Endodermal cell (in vitro differentiated cells): ENCODE results near the gene CWC27. TPM values are rescaled to one million over a fixed set of nuclear protein-coding genes. Genes with fewer than 3 reads are reported as not detected.
"Not testable (repeated sequence)": the region's sequence is repeated elsewhere in the genome, so short reads cannot be mapped to it uniquely, and the experiment has no call there.

Source experiments
- DNase-seq: peaks from one replicate; pipeline ENCODE4 v3.0.0-alpha.2; 2017
- H3K27ac ChIP-seq: 2 replicates; pipeline ENCODE4 v1.5.1; 2013; ENCODE audit warnings: mild to moderate bottlenecking, low read depth, low read length, moderate library complexity
- H3K27me3 ChIP-seq: 2 replicates; pipeline ENCODE4 v1.6.1; 2013; ENCODE audit warnings: mild to moderate bottlenecking, low read length, moderate library complexity; ENCODE audit not compliant: insufficient read depth, control insufficient read depth, poor library complexity, severe bottlenecking
- H3K36me3 ChIP-seq: 2 replicates; pipeline ENCODE4 v1.7.0; 2013; ENCODE audit warnings: mild to moderate bottlenecking, low read length, moderate library complexity; ENCODE audit not compliant: control insufficient read depth, insufficient read depth
- H3K4me1 ChIP-seq: one replicate; pipeline ENCODE4 v1.7.0; 2013; ENCODE audit warnings: low read length; ENCODE audit not compliant: control insufficient read depth, insufficient read depth
- H3K4me3 ChIP-seq: 2 replicates; pipeline ENCODE4 v1.5.1; 2013; ENCODE audit warnings: mild to moderate bottlenecking, low read length, moderate library complexity
- H3K9ac ChIP-seq: 2 replicates; pipeline ENCODE4 v1.6.1; 2013; ENCODE audit warnings: mild to moderate bottlenecking, low read length, moderate library complexity; ENCODE audit not compliant: poor library complexity, severe bottlenecking; ENCODE audit errors: extremely low read depth
- H3K9me3 ChIP-seq: 2 replicates; pipeline ENCODE4 v1.6.1; 2013; ENCODE audit warnings: mild to moderate bottlenecking, low read length, moderate library complexity; ENCODE audit not compliant: control insufficient read depth
- H3K27ac Mint-ChIP-seq: 2 replicates; pipeline ENCODE4 v1.8.0; 2020; ENCODE audit warnings: mixed read lengths
- H3K27me3 Mint-ChIP-seq: 2 replicates; pipeline ENCODE4 v1.8.0; 2021; ENCODE audit warnings: mild to moderate bottlenecking, mixed read lengths; ENCODE audit not compliant: insufficient read depth
- H3K36me3 Mint-ChIP-seq: 2 replicates; pipeline ENCODE4 v1.8.0; 2020; ENCODE audit warnings: low read depth, mixed read lengths
- H3K4me1 Mint-ChIP-seq: 2 replicates; pipeline ENCODE4 v1.8.0; 2020; ENCODE audit warnings: mixed read lengths
- H3K4me3 Mint-ChIP-seq: 2 replicates; pipeline ENCODE4 v1.8.0; 2020; ENCODE audit warnings: mild to moderate bottlenecking, moderate library complexity, mixed read lengths
- H3K9me3 Mint-ChIP-seq: 2 replicates; pipeline ENCODE4 v1.8.0; 2020; ENCODE audit warnings: mild to moderate bottlenecking, mixed read lengths
- WGBS, 2 experiments: methylation state at CpG; one replicate each; pipeline versions ENCODE4 v1.1.5 to v1.1.7; 2013; ENCODE audit warnings: missing lambda C conversion rate in 2 of 2, mixed read lengths in 1 of 2; ENCODE audit not compliant: insufficient coverage in 1 of 2, insufficient read length in 1 of 2; 5-methylcytosine and 5-hydroxymethylcytosine counted together
- total RNA-seq, 2 donors: library from RNA; stranded (reverse); fragmentation: NEBNext Ultra II Directional in 1 of 2; extraction: Animal tissue kit (Norgen Biotek cat#: 25700) in 1 of 2; gene quantifications; 2 replicates in 1 of 2; 3 replicates in 1 of 2; pipeline ENCODE4 v1.2.1, GENCODE V29; 2021
- TF ChIP-seq, protein P1 (sequence below): fragments of 200-600 bp; sonication (generic); conservative IDR thresholded peaks from 2 replicates; pipeline ENCODE4 v1.5.0; 2021; ENCODE audit warnings: antibody characterized with exemption, mild to moderate bottlenecking

The CWC27 gene
- total RNA-seq, 2 donors from 2014 or later = 69.1 to 74.8 TPM

DNA sequence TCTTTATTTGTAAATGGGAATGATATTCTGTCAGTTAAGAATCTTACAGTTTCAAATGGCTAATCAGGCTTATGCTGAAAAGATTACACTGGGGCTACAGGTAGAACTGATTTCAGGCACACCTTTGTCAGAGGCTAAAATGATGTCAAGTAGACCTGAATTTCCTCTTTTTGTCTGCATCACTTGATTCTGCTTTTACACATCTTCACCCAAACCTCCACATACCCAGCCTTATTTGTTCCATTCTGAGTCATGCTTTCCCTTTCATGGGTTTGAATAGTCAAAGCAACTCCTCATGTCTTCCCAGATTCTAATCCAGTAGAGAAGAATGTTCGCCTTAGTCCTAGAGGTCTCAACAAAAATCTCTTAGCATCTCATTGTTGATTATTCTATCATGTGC is 156.4 kb downstream of the CWC27 start:
- no peak overlapping the region for H3K9ac ChIP-seq
- no peaks in the 10 kb centered on the region for H3K4me1 ChIP-seq
- Mint-ChIP-seq H3K9me3 (peaks cover 15% of the 10 kb centered on the region), H3K27ac (no peak overlapping the region), H3K4me3 (no peak overlapping the region), H3K36me3 (peaks cover 39% of the 10 kb centered on the region), H3K27me3 (no peaks in the 10 kb centered on the region), H3K4me1 (no peaks in the 10 kb centered on the region)
- TF ChIP-seq, protein P1, sequence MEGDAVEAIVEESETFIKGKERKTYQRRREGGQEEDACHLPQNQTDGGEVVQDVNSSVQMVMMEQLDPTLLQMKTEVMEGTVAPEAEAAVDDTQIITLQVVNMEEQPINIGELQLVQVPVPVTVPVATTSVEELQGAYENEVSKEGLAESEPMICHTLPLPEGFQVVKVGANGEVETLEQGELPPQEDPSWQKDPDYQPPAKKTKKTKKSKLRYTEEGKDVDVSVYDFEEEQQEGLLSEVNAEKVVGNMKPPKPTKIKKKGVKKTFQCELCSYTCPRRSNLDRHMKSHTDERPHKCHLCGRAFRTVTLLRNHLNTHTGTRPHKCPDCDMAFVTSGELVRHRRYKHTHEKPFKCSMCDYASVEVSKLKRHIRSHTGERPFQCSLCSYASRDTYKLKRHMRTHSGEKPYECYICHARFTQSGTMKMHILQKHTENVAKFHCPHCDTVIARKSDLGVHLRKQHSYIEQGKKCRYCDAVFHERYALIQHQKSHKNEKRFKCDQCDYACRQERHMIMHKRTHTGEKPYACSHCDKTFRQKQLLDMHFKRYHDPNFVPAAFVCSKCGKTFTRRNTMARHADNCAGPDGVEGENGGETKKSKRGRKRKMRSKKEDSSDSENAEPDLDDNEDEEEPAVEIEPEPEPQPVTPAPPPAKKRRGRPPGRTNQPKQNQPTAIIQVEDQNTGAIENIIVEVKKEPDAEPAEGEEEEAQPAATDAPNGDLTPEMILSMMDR = no peak
- peaks cover 17% of the 10 kb centered on the region for H3K9me3 ChIP-seq
- H3K27ac ChIP-seq = no peak overlapping the region
- 100% methylated on average over 1 of the region's 1 CpG for WGBS, 2 experiments
- peaks cover 24% of the 10 kb centered on the region for H3K36me3 ChIP-seq
- H3K4me3 ChIP-seq = no peak overlapping the region
- H3K27me3 ChIP-seq = no peaks in the 10 kb centered on the region
- no peak for DNase-seq

DNA sequence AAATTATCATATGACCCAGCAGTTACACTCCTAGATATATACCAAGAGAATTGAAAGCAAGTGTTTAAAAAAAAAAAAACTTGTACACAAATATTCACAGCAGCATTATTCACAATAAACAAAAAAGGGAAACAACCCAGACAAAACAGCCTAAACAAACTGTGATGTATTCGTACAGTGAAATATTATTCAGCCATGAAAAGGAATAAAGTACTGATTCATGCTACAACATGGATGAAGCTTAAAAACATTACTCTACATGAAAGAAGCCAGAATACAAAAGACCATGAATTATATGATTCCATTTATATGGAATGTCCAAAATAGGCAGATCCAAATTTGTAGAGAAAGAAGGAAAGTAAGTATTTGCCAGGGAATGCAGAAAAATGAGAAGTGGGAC is 161.1 kb downstream of the CWC27 start:
- H3K27ac Mint-ChIP-seq = no peak overlapping the region
- peaks cover 46% of the 10 kb centered on the region for H3K36me3 Mint-ChIP-seq
- 100% methylated on average over 1 of the region's 1 CpG; no CpG with 5 or more reads in 1 of the 2 experiments for WGBS, 2 experiments

DNA sequence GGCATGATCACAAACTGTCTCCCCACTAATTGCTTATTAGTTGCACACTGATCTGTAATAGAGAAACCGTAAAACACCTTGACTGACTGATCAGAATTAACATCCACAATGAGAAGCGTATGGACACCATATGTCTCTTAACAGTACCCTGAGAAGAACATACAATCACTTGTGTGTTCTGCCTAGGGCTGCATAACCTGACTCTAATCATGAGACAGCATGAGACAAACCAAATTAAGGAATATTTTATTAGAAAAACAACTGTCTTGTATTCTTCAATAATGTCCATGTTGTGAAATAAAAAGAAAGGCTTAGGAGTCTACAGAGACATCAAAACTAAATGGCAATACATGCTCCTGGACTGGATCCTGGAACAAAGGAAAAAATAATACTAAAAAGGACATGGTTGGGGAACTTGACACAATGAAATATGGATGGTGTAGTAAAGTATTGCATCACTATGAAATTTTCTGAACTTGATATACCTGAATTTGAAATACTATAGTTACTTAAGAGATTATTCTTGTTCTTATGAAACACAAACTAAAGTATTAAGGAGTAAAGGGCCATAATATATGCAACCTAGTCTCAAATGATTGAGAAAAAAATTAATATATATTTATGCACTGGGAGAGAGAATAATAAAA is 162.1 kb downstream of the CWC27 start:
- Mint-ChIP-seq H3K9me3 (peaks cover 14% of the 10 kb centered on the region), H3K27ac (no peak overlapping the region), H3K27me3 (no peaks in the 10 kb centered on the region), H3K4me3 (no peak overlapping the region), H3K36me3 (peaks cover 49% of the 10 kb centered on the region), H3K4me1 (no peaks in the 10 kb centered on the region)
- Histone ChIP-seq H3K27ac (no peak overlapping the region), H3K4me1 (no peaks in the 10 kb centered on the region), H3K9me3 (peaks cover 7% of the 10 kb centered on the region), H3K27me3 (no peaks in the 10 kb centered on the region), H3K4me3 (no peak overlapping the region), H3K36me3 (peaks cover 20% of the 10 kb centered on the region), H3K9ac (no peak overlapping the region)
- 98 to 100% methylated on average over 2 of the region's 2 CpGs for WGBS, 2 experiments
- TF ChIP-seq, protein P1 = no peak
- DNase-seq = no peak

More for the DNA sequence above, 161.1 kb downstream of the CWC27 start:
- H3K4me1 Mint-ChIP-seq = no peaks in the 10 kb centered on the region
- Histone ChIP-seq H3K36me3 (peaks cover 25% of the 10 kb centered on the region), H3K27ac (no peak overlapping the region), H3K9me3 (peaks cover 7% of the 10 kb centered on the region), H3K4me1 (no peaks in the 10 kb centered on the region), H3K9ac (no peak overlapping the region), H3K27me3 (no peaks in the 10 kb centered on the region), H3K4me3 (no peak overlapping the region)
- H3K4me3 Mint-ChIP-seq = no peak overlapping the region
- DNase-seq = no peak
- TF ChIP-seq, protein P1 = no peak
- peaks cover 11% of the 10 kb centered on the region for H3K9me3 Mint-ChIP-seq
- H3K27me3 Mint-ChIP-seq = no peaks in the 10 kb centered on the region

DNA sequence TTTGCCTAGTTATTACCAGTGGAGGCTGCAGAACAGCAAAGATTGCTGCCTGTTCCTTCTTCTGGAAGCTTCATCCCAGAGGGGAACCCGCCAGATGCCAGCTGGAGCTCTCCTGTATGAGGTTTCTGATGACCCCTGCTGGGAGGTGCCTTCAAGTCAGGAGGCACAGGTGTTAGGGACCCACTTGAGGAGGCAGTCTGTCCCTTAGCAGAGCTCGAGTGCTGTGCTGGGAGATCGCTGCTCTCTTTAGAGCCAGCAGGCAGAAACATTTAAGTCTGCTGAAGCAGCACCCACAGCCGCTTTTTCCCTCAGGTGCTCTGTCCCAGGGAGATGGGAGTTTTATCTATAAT is 170.7 kb downstream of the CWC27 start:
- H3K27me3 Mint-ChIP-seq, H3K4me3 Mint-ChIP-seq, H3K9ac ChIP-seq, DNase-seq, H3K4me1 ChIP-seq, H3K4me3 ChIP-seq, H3K9me3 ChIP-seq, H3K36me3 ChIP-seq, H3K9me3 Mint-ChIP-seq, H3K27me3 ChIP-seq, H3K27ac Mint-ChIP-seq, H3K27ac ChIP-seq: not testable (repeated sequence)
- H3K36me3 Mint-ChIP-seq = peaks cover 23% of the 10 kb centered on the region
- 79 to 96% methylated on average over 3 to 4 of the region's 4 CpGs for WGBS, 2 experiments
- H3K4me1 Mint-ChIP-seq = peaks cover 16% of the 10 kb centered on the region
